Upper lobe of left lung (tissue), 4 donors: ENCODE measurements around the gene ARPC5.

Experiments used
- EP300 ChIP-seq, 4 donors: sonication (generic); formaldehyde crosslinking; IDR thresholded peaks; one replicate each; pipeline ENCODE4 v1.5.1; 2017; ENCODE audit warnings: antibody characterized with exemption in 4 of 4, control low read depth in 2 of 4
- POLR2A ChIP-seq, 4 donors: fragments of 450-650 bp; IDR thresholded peaks; one replicate each; pipeline ENCODE4 v1.5.1; 2016 to 2017; ENCODE audit warnings: antibody characterized with exemption in 4 of 4, mild to moderate bottlenecking in 2 of 4
- POLR2AphosphoS5 ChIP-seq, 2 donors: sonication (generic); formaldehyde crosslinking; IDR thresholded peaks; one replicate each; pipeline ENCODE4 v1.5.1; 2017; ENCODE audit warnings: antibody characterized with exemption in 2 of 2
- TF ChIP-seq, protein P1 (sequence below), 6 experiments: fragments of 450-650 bp in 4 of 6; fragments of 200-600 bp in 2 of 6; sonication (generic) in 2 of 6; IDR thresholded peaks; one replicate each; pipeline ENCODE4 v1.5.1; 2016 to 2019; ENCODE audit warnings: antibody characterized with exemption in 6 of 6

DNA sequence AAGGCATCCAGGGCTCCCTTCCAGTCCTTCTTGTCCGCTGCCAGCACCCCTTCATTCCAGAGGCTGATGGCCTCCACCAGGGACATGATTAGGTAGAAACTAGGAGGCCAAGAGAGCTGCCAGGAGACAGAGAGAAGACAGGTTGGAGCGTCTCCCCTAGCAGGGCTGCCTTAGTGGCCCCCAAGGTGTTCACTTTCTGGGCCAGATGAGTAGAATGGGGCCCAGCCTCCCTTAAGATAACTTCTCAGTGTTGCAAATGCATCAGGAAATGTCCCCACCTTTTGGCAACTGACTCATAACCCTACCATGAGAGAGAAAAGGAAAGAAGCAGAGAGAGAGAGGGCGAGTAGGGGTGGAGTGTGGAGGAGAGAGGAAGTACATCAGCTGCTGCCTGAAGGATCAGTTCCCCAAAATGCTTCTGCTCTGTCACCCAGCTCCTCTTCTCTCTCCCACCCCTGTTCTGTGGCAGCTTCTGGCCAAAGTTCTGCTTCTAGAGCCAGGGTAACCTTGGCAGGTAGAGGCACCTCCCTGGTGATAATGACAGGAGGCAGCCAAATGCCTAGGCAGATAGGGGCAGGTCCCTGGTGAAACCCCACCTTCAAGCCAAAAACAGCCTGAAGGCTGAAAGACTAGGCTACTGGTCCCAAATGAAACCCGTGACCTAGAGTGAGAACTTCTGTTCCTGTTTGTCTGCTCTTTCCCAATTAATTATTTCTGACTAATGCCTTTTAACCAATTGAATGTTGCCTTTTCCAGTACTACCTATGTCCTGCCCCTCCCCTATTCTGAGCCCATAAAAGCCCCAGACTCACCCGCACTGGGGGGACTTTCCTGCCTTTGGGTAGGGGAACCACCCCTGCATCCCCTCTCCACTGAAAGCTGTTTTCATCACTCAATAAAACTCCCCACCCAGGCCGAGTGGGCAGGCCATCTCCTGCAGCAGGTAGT is 45.1 kb downstream of the ARPC5 start, which contains the start of gene NCF2:
- TF ChIP-seq POLR2A (IDR thresholded peaks at IDR 0.05) (peak in 1 of 4 donors; percentile 50), POLR2AphosphoS5 (IDR thresholded peaks at IDR 0.05) (peak; percentile 40 to 73), EP300 (IDR thresholded peaks at IDR 0.05) (no peak)
- TF ChIP-seq, protein P1, sequence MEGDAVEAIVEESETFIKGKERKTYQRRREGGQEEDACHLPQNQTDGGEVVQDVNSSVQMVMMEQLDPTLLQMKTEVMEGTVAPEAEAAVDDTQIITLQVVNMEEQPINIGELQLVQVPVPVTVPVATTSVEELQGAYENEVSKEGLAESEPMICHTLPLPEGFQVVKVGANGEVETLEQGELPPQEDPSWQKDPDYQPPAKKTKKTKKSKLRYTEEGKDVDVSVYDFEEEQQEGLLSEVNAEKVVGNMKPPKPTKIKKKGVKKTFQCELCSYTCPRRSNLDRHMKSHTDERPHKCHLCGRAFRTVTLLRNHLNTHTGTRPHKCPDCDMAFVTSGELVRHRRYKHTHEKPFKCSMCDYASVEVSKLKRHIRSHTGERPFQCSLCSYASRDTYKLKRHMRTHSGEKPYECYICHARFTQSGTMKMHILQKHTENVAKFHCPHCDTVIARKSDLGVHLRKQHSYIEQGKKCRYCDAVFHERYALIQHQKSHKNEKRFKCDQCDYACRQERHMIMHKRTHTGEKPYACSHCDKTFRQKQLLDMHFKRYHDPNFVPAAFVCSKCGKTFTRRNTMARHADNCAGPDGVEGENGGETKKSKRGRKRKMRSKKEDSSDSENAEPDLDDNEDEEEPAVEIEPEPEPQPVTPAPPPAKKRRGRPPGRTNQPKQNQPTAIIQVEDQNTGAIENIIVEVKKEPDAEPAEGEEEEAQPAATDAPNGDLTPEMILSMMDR (IDR thresholded peaks at IDR 0.05), result no peak
